Measurements from ENCODE around the gene PEAR1.
A peak's percentile ranks its signal among the peaks of the same experiment; 100 is the strongest.

The PEAR1 gene

DNA sequence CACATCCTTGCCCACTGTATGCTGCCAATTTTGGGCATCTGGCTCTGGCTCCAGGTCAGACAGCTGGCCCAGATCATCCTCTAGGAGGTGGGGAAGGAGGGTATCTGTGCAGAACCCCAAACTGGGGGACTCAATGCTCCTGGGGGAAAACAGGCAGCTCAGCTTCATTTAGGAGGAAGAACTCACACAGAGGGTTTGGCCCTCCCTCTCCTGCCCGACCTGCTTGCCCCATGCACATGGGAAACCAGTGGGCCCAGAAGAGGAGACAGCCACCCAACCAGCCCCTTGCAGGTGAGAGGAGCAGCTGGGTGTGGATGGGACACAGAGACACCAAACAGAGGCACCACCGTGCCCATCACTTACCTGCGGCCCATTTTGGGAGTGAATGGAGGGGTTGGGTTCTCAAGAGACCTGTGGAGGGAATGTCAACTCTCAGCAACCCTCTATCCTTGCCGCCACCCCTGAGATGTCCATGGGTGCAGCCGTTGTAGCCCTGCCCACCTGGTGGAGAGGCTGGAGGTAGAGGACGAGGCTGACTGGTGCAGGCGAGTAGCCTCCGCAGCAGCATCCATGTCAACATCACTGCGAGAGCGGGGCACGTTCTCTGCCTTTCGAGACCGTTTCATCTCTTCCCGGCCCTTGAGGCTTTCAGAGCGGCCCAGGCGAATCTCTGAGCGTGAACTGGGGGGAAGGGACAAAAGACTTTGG is 54.5 kb downstream of the PEAR1 start:
- in situ Hi-C loops (cut with HindIII; ENCODE audit: low sequenced_read_pairs): no loop called here
- H3K4me3 ChIP-seq (ENCODE audit: low read depth, low read length): no peak overlapping the region
- TF ChIP-seq, protein P1, sequence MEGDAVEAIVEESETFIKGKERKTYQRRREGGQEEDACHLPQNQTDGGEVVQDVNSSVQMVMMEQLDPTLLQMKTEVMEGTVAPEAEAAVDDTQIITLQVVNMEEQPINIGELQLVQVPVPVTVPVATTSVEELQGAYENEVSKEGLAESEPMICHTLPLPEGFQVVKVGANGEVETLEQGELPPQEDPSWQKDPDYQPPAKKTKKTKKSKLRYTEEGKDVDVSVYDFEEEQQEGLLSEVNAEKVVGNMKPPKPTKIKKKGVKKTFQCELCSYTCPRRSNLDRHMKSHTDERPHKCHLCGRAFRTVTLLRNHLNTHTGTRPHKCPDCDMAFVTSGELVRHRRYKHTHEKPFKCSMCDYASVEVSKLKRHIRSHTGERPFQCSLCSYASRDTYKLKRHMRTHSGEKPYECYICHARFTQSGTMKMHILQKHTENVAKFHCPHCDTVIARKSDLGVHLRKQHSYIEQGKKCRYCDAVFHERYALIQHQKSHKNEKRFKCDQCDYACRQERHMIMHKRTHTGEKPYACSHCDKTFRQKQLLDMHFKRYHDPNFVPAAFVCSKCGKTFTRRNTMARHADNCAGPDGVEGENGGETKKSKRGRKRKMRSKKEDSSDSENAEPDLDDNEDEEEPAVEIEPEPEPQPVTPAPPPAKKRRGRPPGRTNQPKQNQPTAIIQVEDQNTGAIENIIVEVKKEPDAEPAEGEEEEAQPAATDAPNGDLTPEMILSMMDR (IDR thresholded peaks at IDR 0.05; ENCODE audit: low read depth, low read length): no peak
- DNase-seq (ENCODE audit: low read depth, low spot score): no peak

DNA sequence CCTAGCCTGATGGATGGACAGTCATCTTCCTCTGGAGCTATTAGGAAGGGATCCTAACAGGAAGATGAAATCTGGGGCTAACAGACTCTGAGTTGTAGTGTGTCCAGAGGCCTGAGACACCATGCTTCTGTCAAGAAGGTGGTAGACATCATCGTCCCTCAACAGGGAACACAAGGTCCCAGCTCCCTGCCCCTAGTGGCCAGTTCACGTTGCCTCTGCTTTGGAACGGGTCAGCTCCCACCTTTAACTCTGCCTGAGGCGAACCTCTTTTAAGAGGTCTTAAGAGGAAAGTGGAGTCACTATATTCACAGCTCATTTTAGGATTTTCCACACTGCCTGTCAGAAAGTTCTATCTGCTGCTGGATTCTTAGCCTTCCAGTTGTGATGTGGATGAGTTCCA is 55.2 kb downstream of the PEAR1 start:
- in situ Hi-C loops (cut with HindIII; ENCODE audit: low sequenced_read_pairs): no loop called here
- DNase-seq (ENCODE audit: low read depth, low spot score): no peak
- TF ChIP-seq, protein P1 (IDR thresholded peaks at IDR 0.05; ENCODE audit: low read depth, low read length): peak; percentile 42

DNA sequence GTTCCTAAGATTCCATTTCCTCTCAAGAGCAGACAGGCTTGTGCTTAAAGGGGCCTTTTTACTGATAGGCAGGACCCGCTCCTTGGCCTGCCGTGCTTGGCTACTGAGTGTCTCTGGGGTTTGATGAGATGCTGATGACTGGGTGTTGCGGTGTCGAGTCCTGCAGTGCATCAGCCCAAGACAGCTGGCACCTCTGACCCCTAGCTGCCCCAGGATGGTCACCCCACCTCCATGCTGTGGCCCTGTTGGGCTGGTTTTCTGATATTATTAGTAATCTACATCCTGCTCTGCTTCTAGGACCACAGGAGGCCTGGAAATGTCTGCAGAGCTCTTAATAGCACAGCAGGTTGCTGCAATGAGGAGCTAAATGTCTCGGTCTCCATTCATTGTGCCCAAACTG is 55.6 kb downstream of the PEAR1 start:
- DNase-seq (ENCODE audit: low read depth, low spot score): no peak
- in situ Hi-C loops (cut with HindIII; ENCODE audit: low sequenced_read_pairs): no loop called here
- TF ChIP-seq, protein P1 (IDR thresholded peaks at IDR 0.05; ENCODE audit: low read depth, low read length): no peak
- H3K4me3 ChIP-seq (ENCODE audit: low read depth, low read length): no peak overlapping the region

More for the DNA sequence above, 55.2 kb downstream of the PEAR1 start:
- no peak overlapping the region for H3K4me3 ChIP-seq (ENCODE audit: low read depth, low read length)

DNA sequence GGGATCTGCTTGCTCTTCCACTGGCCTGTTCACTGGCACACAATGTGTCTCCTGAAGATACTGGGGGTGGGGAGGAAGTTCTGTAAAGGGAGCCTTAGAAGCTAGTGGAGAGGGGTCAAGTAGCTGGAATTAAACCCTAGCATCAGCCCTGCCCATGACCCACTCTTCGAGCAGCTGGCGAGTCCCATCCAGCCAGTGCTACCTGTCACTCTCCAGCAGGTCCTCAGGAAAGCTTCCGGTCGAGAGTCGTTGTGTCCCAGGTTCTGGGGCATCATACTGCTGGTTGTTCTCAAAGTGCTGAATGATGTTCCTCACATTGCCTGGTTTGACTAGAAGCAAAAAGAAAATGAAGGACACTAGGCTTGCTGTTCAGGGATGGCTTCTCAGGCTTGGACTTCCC is 57.9 kb downstream of the PEAR1 start:
- TF ChIP-seq, protein P1 (IDR thresholded peaks at IDR 0.05; ENCODE audit: low read depth, low read length): no peak
- no peak for DNase-seq (ENCODE audit: low read depth, low spot score)
- H3K4me3 ChIP-seq (ENCODE audit: low read depth, low read length): no peak overlapping the region
- in situ Hi-C loops (cut with HindIII; ENCODE audit: low sequenced_read_pairs): no loop called here

DNA sequence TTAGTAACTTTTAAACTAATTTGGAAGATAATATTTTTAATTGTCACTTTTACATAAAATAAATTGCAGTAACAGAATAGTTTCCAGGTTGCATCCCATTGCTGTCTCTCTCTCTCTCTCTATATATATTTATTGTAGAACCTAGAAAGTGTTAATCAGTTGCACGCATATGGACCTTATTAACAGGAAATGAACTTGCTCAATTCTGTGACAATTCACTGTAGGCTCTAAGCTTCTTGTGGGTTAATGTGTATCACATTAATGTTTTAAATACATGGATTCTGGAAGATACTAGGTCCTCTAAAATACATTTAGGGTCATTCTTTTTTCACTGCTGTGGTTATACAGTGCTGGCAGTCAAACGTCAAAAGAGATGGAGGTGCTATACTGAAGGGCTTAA is 60.1 kb downstream of the PEAR1 start:
- no peak for DNase-seq (ENCODE audit: low read depth, low spot score)

DNA sequence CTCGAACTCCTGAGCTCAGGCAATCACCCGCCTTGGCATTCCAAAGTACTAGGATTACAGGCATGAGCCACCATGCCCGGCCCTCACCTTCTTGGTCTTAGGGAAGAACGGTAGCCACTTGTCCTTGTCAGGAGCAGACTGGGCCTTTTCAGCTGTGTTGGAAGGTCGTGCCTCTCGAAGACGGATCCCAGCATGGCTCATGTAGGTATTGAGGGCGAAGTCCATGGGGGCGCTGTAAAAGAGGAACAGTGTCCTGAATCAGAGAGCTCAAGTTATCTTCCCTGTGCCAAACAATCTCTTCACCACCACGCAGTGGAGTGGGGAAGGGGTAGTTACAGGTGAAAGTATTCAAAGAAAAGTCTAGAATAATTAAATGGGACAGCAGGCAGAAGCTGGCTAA is 62.8 kb downstream of the PEAR1 start:
- no peak overlapping the region for H3K4me3 ChIP-seq (ENCODE audit: low read depth, low read length)
- in situ Hi-C loops (cut with HindIII; ENCODE audit: low sequenced_read_pairs): no loop called here
- TF ChIP-seq, protein P1 (IDR thresholded peaks at IDR 0.05; ENCODE audit: low read depth, low read length): no peak
- no peak for DNase-seq (ENCODE audit: low read depth, low spot score)

More for the DNA sequence above, 60.1 kb downstream of the PEAR1 start:
- H3K4me3 ChIP-seq (ENCODE audit: low read depth, low read length): no peak overlapping the region
- TF ChIP-seq, protein P1 (IDR thresholded peaks at IDR 0.05; ENCODE audit: low read depth, low read length): no peak
- in situ Hi-C loops (cut with HindIII; ENCODE audit: low sequenced_read_pairs): no loop called here
